MM.1S (cell line): ENCODE data around the gene DCLK2.

Experiments
- DNase-seq: peaks from one replicate; pipeline ENCODE4 v3.0.0-alpha.2; 2015
- H2AFZ ChIP-seq: fragments of 300-600 bp; sonication (generic); 2 replicates; pipeline ENCODE4 v1.6.0; 2016; ENCODE audit warnings: antibody characterized with exemption, low read length
- H3F3A ChIP-seq: fragments of 300-600 bp; sonication (generic); 2 replicates; pipeline ENCODE4 v1.6.1; 2016; ENCODE audit warnings: mild to moderate bottlenecking, antibody characterized with exemption, low read length, moderate library complexity, mixed read lengths; ENCODE audit not compliant: insufficient read depth
- H3K27ac ChIP-seq: fragments of 300-600 bp; sonication (generic); 2 replicates; pipeline ENCODE4 v1.5.1; 2016; ENCODE audit warnings: mild to moderate bottlenecking, low read length
- H3K27me3 ChIP-seq: fragments of 300-600 bp; sonication (generic); replicated peaks from 2 replicates; pipeline ENCODE4 v1.6.0; 2016; ENCODE audit warnings: low read length; ENCODE audit not compliant: insufficient read depth
- H3K36me3 ChIP-seq: fragments of 300-600 bp; sonication (generic); replicated peaks from 2 replicates; pipeline ENCODE4 v1.6.1; 2016; ENCODE audit warnings: mild to moderate bottlenecking, low read length, mixed read lengths; ENCODE audit not compliant: insufficient read depth
- H3K4me1 ChIP-seq: fragments of 300-600 bp; sonication (generic); 2 replicates; pipeline ENCODE4 v1.6.1; 2016; ENCODE audit warnings: low read length, mixed read lengths
- H3K4me2 ChIP-seq: fragments of 300-600 bp; sonication (generic); 2 replicates; pipeline ENCODE4 v1.6.0; 2016; ENCODE audit warnings: low read depth, low read length
- H3K4me3 ChIP-seq: fragments of 300-600 bp; sonication (generic); 2 replicates; pipeline ENCODE4 v1.5.1; 2016; ENCODE audit warnings: low read length, mixed read lengths
- H3K79me2 ChIP-seq: fragments of 300-600 bp; sonication (generic); 2 replicates; pipeline ENCODE4 v1.6.1; 2016; ENCODE audit warnings: mixed run types, low read length, mixed read lengths
- H3K9ac ChIP-seq: fragments of 300-600 bp; sonication (generic); 2 replicates; pipeline ENCODE4 v1.6.1; 2016; ENCODE audit warnings: low read length, mixed read lengths
- H3K9me2 ChIP-seq: fragments of 300-600 bp; sonication (generic); replicated peaks from 2 replicates; pipeline ENCODE4 v1.6.1; 2016; ENCODE audit warnings: mild to moderate bottlenecking, low read length, mixed read lengths; ENCODE audit not compliant: insufficient read depth
- H3K9me3 ChIP-seq: fragments of 300-600 bp; sonication (generic); replicated peaks from 2 replicates; pipeline ENCODE4 v1.6.1; 2016; ENCODE audit warnings: mild to moderate bottlenecking, low read length, mixed read lengths; ENCODE audit not compliant: insufficient read depth
- H4K20me1 ChIP-seq: fragments of 300-600 bp; sonication (generic); 2 replicates; pipeline ENCODE4 v1.6.1; 2016; ENCODE audit warnings: mild to moderate bottlenecking, low read length, moderate library complexity, mixed read lengths; ENCODE audit not compliant: insufficient read depth
- CTCF ChIP-seq: fragments of 300-600 bp; sonication (generic); IDR thresholded peaks from 2 replicates; pipeline ENCODE4 v1.5.1; 2016; ENCODE audit warnings: antibody characterized with exemption, low read length, mixed read lengths
- EZH2 ChIP-seq: fragments of 300-600 bp; sonication (generic); optimal IDR thresholded peaks from 2 replicates; pipeline ENCODE3; 2017; ENCODE audit warnings: low read depth, mild to moderate bottlenecking, antibody characterized with exemption, low read length, mixed read lengths
- EZH2phosphoT487 ChIP-seq: fragments of 300-600 bp; sonication (generic); IDR thresholded peaks from 2 replicates; pipeline ENCODE4 v1.6.1; 2018; ENCODE audit warnings: antibody characterized with exemption, low read length

The DCLK2 gene

DNA sequence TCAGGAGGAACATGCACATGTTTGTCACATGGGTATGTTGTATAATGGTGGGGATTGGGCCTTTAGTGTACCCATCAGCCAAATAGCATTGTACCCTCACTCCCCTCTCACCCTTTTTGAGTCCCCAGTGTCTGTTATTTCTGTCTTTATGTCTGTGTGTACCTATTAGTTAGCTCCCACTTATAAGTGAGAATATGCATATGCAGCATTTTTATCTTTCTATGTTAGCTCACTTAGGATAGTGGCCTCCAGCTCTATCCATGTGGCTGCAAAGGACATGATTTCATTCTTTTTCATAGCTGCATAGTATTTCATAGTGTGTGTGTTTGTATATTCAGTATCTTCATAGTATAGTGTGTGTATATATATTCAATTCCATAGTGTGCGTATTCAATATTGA lies 64.6 kb downstream of the DCLK2 start:
- Histone ChIP-seq H3K9ac (no peak overlapping the region), H3K36me3 (no peaks in the 10 kb centered on the region), H2AFZ (no peak overlapping the region), H3K9me2 (no peaks in the 10 kb centered on the region), H3K79me2 (no peaks in the 10 kb centered on the region), H3F3A (no peaks in the 10 kb centered on the region), H3K4me3 (no peak overlapping the region), H3K27me3 (no peaks in the 10 kb centered on the region), H3K4me2 (no peak overlapping the region), H3K27ac (no peak overlapping the region), H4K20me1 (no peaks in the 10 kb centered on the region), H3K4me1 (no peaks in the 10 kb centered on the region), H3K9me3 (no peaks in the 10 kb centered on the region)
- TF ChIP-seq EZH2 (no peak), EZH2phosphoT487 (no peak), CTCF (no peak)
- no peak for DNase-seq

GRCh38 chr4:150145090-150145945 lies 67.1 kb downstream of the DCLK2 start:
- Histone ChIP-seq H2AFZ (no peak overlapping the region), H3K36me3 (no peaks in the 10 kb centered on the region), H3K27ac (no peak overlapping the region), H4K20me1 (no peaks in the 10 kb centered on the region), H3K4me2 (no peak overlapping the region), H3K27me3 (no peaks in the 10 kb centered on the region), H3K4me3 (no peak overlapping the region), H3K9ac (no peak overlapping the region), H3K9me3 (no peaks in the 10 kb centered on the region), H3K79me2 (no peaks in the 10 kb centered on the region), H3K9me2 (no peaks in the 10 kb centered on the region), H3F3A (no peaks in the 10 kb centered on the region), H3K4me1 (no peaks in the 10 kb centered on the region)
- no peak for DNase-seq
- TF ChIP-seq EZH2, result no peak
- TF ChIP-seq CTCF, result no peak

DNA sequence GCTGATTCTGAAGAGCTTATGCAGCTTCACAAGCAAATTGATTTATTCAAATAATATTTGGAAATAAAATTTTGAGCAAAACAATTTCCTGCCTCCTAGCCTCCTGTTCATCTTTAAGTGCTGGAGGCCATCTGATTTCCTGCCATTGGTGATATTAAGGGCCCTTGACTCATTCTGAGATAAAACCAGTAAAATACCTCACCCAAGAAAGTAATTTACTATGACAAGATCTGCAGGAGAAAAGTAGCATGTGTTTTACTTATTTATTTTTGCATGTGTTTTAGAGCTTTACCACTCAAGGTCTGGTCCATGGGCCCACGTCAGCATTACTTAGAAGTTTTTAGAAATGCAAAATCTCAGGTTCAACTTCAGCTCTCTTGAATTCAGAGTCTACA lies 67.7 kb downstream of the DCLK2 start:
- Histone ChIP-seq H4K20me1 (no peaks in the 10 kb centered on the region), H3K4me1 (no peaks in the 10 kb centered on the region), H3K9me2 (no peaks in the 10 kb centered on the region), H3F3A (no peaks in the 10 kb centered on the region), H3K36me3 (no peaks in the 10 kb centered on the region), H2AFZ (no peak overlapping the region), H3K9ac (no peak overlapping the region), H3K27me3 (no peaks in the 10 kb centered on the region), H3K4me3 (no peak overlapping the region), H3K27ac (no peak overlapping the region), H3K9me3 (no peaks in the 10 kb centered on the region), H3K4me2 (no peak overlapping the region), H3K79me2 (no peaks in the 10 kb centered on the region)
- no peak for DNase-seq
- TF ChIP-seq EZH2 (no peak), EZH2phosphoT487 (no peak), CTCF (no peak)
